Left renal cortex interstitium (tissue), 4 donors: ENCODE results near the gene KIRREL1. TPM values are rescaled to one million over a fixed set of nuclear protein-coding genes. Genes with fewer than 3 reads are reported as not detected.

ENCODE experiments used
- DNase-seq, 4 donors: peaks; one replicate each; pipeline ENCODE4 v3.0.0-alpha.2; 2013; ENCODE audit warnings: low read depth in 4 of 4, low spot score in 2 of 4, missing footprints in 1 of 4
- polyA plus RNA-seq, 4 donors: library from polyadenylated mRNA; unstranded; fragments of 120-200 nt; gene quantifications; one replicate each; pipeline ENCODE4 v1.2.1, GENCODE V29; 2013; ENCODE audit not compliant: insufficient read length in 4 of 4

Gene KIRREL1
- polyA plus RNA-seq, 4 donors = 167 to 186 (median 179) TPM

- DNase-seq = no peak
These were observed 105.7 kb downstream of the KIRREL1 start for GRCh38 chr1:158099185-158099584.

GRCh38 chr1:158100498-158100897, 107.1 kb downstream of the KIRREL1 start:
- DNase-seq = no peak

GRCh38 chr1:158101455-158101854, 108.0 kb downstream of the KIRREL1 start:
- DNase-seq = no peak

GRCh38 chr1:158101927-158102326, 108.5 kb downstream of the KIRREL1 start:
- DNase-seq = no peak

- no peak for DNase-seq
These were observed 109.6 kb downstream of the KIRREL1 start for GRCh38 chr1:158102881-158103674.

- no peak for DNase-seq
These were observed 110.5 kb downstream of the KIRREL1 start for GRCh38 chr1:158103861-158104522.

- DNase-seq = no peak
These were observed 111.4 kb downstream of the KIRREL1 start for GRCh38 chr1:158104891-158105290.

- DNase-seq = no peak
These were observed 112.1 kb downstream of the KIRREL1 start for GRCh38 chr1:158105352-158106095.

GRCh38 chr1:158107916-158108315, 114.5 kb downstream of the KIRREL1 start:
- DNase-seq = no peak

- DNase-seq = no peak
These were observed 119.7 kb downstream of the KIRREL1 start for GRCh38 chr1:158112994-158113758.

- DNase-seq = no peak
These were observed 120.3 kb downstream of the KIRREL1 start for GRCh38 chr1:158113759-158114127.

GRCh38 chr1:158115126-158115525, 121.7 kb downstream of the KIRREL1 start:
- DNase-seq = no peak

- DNase-seq = no peak
These were observed 123.1 kb downstream of the KIRREL1 start for GRCh38 chr1:158116311-158117167.

GRCh38 chr1:158117854-158118704, 124.6 kb downstream of the KIRREL1 start:
- peak in 2 of 4 donors; percentile 49 to 52 for DNase-seq

GRCh38 chr1:158118713-158119402, 125.4 kb downstream of the KIRREL1 start:
- no peak for DNase-seq

- DNase-seq = no peak
These were observed 126.7 kb downstream of the KIRREL1 start for GRCh38 chr1:158119976-158120653.

GRCh38 chr1:158121604-158122254, 128.3 kb downstream of the KIRREL1 start:
- peak in 2 of 4 donors; percentile 41 to 63 for DNase-seq
